HepG2 (cell line): ENCODE measurements around the gene GSTT2B. TPM values are rescaled to one million over a fixed set of nuclear protein-coding genes. Genes with fewer than 3 reads are reported as not detected.
A peak's percentile ranks its signal among the peaks of the same experiment; 100 is the strongest.

Source experiments
- AGO1 ChIP-seq: fragments of 200-400 bp; formaldehyde crosslinking; IDR thresholded peaks from 2 replicates; pipeline ENCODE4 v1.6.1; 2017; ENCODE audit warnings: mild to moderate bottlenecking, low read depth, low read length, moderate library complexity; ENCODE audit not compliant: poor library complexity, severe bottlenecking
- AGO2 ChIP-seq: fragments of 200-400 bp; formaldehyde crosslinking; optimal IDR thresholded peaks from 2 replicates; pipeline ENCODE3; 2017; ENCODE audit warnings: mild to moderate bottlenecking, low read depth, low read length, moderate library complexity
- CCAR2 ChIP-seq: fragments of 200-400 bp; formaldehyde crosslinking; optimal IDR thresholded peaks from 2 replicates; pipeline ENCODE3; 2018; ENCODE audit warnings: low read depth, mild to moderate bottlenecking, low read length, moderate library complexity
- CCDC6 ChIP-seq: sonication (generic); formaldehyde crosslinking; IDR thresholded peaks from 2 replicates; pipeline ENCODE4 v1.8.1; 2022; ENCODE audit warnings: mild to moderate bottlenecking, missing genetic modification reagents, moderate library complexity
- DMTF1 ChIP-seq: sonication (generic); formaldehyde crosslinking; IDR thresholded peaks from 2 replicates; pipeline ENCODE4 v1.4.0; 2020; ENCODE audit warnings: mild to moderate bottlenecking, missing genetic modification reagents
- FOXA3 ChIP-seq: IDR thresholded peaks from 2 replicates; pipeline ENCODE4 v1.6.1; 2016; ENCODE audit warnings: missing genetic modification reagents, missing compliant biosample characterization
- HES4 ChIP-seq: sonication (generic); formaldehyde crosslinking; IDR thresholded peaks from 2 replicates; pipeline ENCODE4 v1.9.0; 2021; ENCODE audit warnings: mild to moderate bottlenecking, missing genetic modification reagents, borderline replicate concordance
- KLF9 ChIP-seq: IDR thresholded peaks from 2 replicates; pipeline ENCODE4 v1.6.1; 2016; ENCODE audit warnings: low read depth
- MBNL3 ChIP-seq: fragments of 250-450 bp; sonication (Bioruptor Pico); conservative IDR thresholded peaks from 2 replicates; pipeline ENCODE4 v1.8.0; 2022; ENCODE audit warnings: mild to moderate bottlenecking, inconsistent platforms
- MED13 ChIP-seq: sonication (generic); formaldehyde crosslinking; IDR thresholded peaks from 2 replicates; pipeline ENCODE4 v1.5.0; 2020; ENCODE audit warnings: missing genetic modification reagents
- MXD4 ChIP-seq: IDR thresholded peaks from 2 replicates; pipeline ENCODE4 v1.6.1; 2016; ENCODE audit warnings: mild to moderate bottlenecking, missing biosample characterization, missing genetic modification reagents
- NFE2L1 ChIP-seq: sonication (generic); formaldehyde crosslinking; IDR thresholded peaks from 2 replicates; pipeline ENCODE4 v1.4.0; 2020; ENCODE audit warnings: missing genetic modification reagents, mild to moderate bottlenecking, borderline replicate concordance
- POLR2AphosphoS2 ChIP-seq: IDR thresholded peaks from 2 replicates; pipeline ENCODE4 v1.6.1; 2011; ENCODE audit warnings: low read depth, low read length, improper control_type of control experiment
- SALL1 ChIP-seq: sonication (generic); formaldehyde crosslinking; IDR thresholded peaks from 2 replicates; pipeline ENCODE4 v1.8.0; 2022; ENCODE audit warnings: mild to moderate bottlenecking, missing genetic modification reagents
- ZFP37 ChIP-seq: sonication (generic); formaldehyde crosslinking; IDR thresholded peaks from 2 replicates; pipeline ENCODE4 v1.4.0; 2020; ENCODE audit warnings: missing genetic modification reagents, borderline replicate concordance
- ZNF224 ChIP-seq: sonication (generic); formaldehyde crosslinking; IDR thresholded peaks from 2 replicates; pipeline ENCODE4 v1.5.0; 2020; ENCODE audit warnings: mild to moderate bottlenecking, missing genetic modification reagents
- ZNF274 ChIP-seq: sonication (generic); formaldehyde crosslinking; IDR thresholded peaks from 2 replicates; pipeline ENCODE4 v1.5.1; 2020; ENCODE audit warnings: mild to moderate bottlenecking, missing genetic modification reagents
- ZNF333 ChIP-seq: sonication (generic); formaldehyde crosslinking; IDR thresholded peaks from 2 replicates; pipeline ENCODE4 v1.4.0; 2020; ENCODE audit warnings: mild to moderate bottlenecking, missing genetic modification reagents, borderline replicate concordance
- ZSCAN30 ChIP-seq: sonication (generic); formaldehyde crosslinking; IDR thresholded peaks from 2 replicates; pipeline ENCODE4 v1.5.0; 2020; ENCODE audit warnings: mild to moderate bottlenecking, missing genetic modification reagents
- polyA plus RNA-seq, 8 experiments: library from polyadenylated mRNA; depleted of rRNA in 3 of 8; stranded (reverse) in 7 of 8; unstranded in 1 of 8; fragments of >200 nt; fragmentation: Illumina TruSeq in 4 of 8; extraction: Trizol in 4 of 8; gene quantifications; 2 replicates each; pipeline versions ENCODE4 v1.2.1 to v1.2.3, GENCODE V29; 2011 to 2016; ENCODE audit warnings: low read depth in 4 of 8, missing spikeins in 1 of 8, mixed read lengths in 1 of 8; ENCODE audit not compliant: insufficient read depth in 1 of 8
- total RNA-seq, 5 experiments: library from RNA; depleted of rRNA; stranded (reverse); fragments of >200 nt; fragmentation: Illumina TruSeq; extraction: Trizol; gene quantifications; 2 replicates each; pipeline ENCODE4 v1.2.3, GENCODE V29; 2016; ENCODE audit warnings: low read depth in 1 of 5
- TF ChIP-seq, protein P1 (sequence below): sonication (generic); formaldehyde crosslinking; IDR thresholded peaks from 2 replicates; pipeline ENCODE4 v1.4.0; 2020; ENCODE audit warnings: missing genetic modification reagents
- TF ChIP-seq, protein P2 (sequence below): IDR thresholded peaks from 2 replicates; pipeline ENCODE4 v1.6.1; 2016; ENCODE audit warnings: mild to moderate bottlenecking

GSTT2B gene
- total and polyA plus RNA-seq, 2 of the 13 experiments (the other 11 are each of a cell fraction or from before 2014, with no cell fraction given): 1.5 to 3.9 TPM

GRCh38 chr22:24009227-24010017, 48.4 kb upstream of the GSTT2B start (continued):
- no peak for TF ChIP-seq DMTF1 (CRISPR knock-in tag)
- TF ChIP-seq, protein P1, sequence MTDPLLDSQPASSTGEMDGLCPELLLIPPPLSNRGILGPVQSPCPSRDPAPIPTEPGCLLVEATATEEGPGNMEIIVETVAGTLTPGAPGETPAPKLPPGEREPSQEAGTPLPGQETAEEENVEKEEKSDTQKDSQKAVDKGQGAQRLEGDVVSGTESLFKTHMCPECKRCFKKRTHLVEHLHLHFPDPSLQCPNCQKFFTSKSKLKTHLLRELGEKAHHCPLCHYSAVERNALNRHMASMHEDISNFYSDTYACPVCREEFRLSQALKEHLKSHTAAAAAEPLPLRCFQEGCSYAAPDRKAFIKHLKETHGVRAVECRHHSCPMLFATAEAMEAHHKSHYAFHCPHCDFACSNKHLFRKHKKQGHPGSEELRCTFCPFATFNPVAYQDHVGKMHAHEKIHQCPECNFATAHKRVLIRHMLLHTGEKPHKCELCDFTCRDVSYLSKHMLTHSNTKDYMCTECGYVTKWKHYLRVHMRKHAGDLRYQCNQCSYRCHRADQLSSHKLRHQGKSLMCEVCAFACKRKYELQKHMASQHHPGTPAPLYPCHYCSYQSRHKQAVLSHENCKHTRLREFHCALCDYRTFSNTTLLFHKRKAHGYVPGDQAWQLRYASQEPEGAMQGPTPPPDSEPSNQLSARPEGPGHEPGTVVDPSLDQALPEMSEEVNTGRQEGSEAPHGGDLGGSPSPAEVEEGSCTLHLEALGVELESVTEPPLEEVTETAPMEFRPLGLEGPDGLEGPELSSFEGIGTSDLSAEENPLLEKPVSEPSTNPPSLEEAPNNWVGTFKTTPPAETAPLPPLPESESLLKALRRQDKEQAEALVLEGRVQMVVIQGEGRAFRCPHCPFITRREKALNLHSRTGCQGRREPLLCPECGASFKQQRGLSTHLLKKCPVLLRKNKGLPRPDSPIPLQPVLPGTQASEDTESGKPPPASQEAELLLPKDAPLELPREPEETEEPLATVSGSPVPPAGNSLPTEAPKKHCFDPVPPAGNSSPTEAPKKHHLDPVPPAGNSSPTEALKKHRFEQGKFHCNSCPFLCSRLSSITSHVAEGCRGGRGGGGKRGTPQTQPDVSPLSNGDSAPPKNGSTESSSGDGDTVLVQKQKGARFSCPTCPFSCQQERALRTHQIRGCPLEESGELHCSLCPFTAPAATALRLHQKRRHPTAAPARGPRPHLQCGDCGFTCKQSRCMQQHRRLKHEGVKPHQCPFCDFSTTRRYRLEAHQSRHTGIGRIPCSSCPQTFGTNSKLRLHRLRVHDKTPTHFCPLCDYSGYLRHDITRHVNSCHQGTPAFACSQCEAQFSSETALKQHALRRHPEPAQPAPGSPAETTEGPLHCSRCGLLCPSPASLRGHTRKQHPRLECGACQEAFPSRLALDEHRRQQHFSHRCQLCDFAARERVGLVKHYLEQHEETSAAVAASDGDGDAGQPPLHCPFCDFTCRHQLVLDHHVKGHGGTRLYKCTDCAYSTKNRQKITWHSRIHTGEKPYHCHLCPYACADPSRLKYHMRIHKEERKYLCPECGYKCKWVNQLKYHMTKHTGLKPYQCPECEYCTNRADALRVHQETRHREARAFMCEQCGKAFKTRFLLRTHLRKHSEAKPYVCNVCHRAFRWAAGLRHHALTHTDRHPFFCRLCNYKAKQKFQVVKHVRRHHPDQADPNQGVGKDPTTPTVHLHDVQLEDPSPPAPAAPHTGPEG (CRISPR knock-in tag): no peak
- TF ChIP-seq FOXA3 (CRISPR knock-in tag): peak; percentile 41; the same call in 1 of the 2 replicates
- no peak for TF ChIP-seq POLR2AphosphoS2
- TF ChIP-seq NFE2L1 (CRISPR knock-in tag): no peak
- no peak for TF ChIP-seq HES4
- TF ChIP-seq ZNF224: no peak
- no peak for TF ChIP-seq ZNF274 (CRISPR knock-in tag)
- no peak for TF ChIP-seq KLF9 (CRISPR knock-in tag)
- TF ChIP-seq ZFP37 (CRISPR knock-in tag): no peak
- TF ChIP-seq CCAR2: no peak
- no peak for TF ChIP-seq AGO1
- no peak for TF ChIP-seq ZSCAN30 (CRISPR knock-in tag)
- TF ChIP-seq MXD4 (CRISPR knock-in tag): peak; percentile 23; the same call in 1 of the 2 replicates
- TF ChIP-seq MBNL3 (CRISPR knock-in tag): no peak
- TF ChIP-seq CCDC6 (CRISPR knock-in tag): 0 out of 2 replicates have a peak, but pooled peaks have one; percentile 42
- TF ChIP-seq MED13 (CRISPR knock-in tag): no peak; the same call in 1 of the 2 replicates
- TF ChIP-seq, protein P2, sequence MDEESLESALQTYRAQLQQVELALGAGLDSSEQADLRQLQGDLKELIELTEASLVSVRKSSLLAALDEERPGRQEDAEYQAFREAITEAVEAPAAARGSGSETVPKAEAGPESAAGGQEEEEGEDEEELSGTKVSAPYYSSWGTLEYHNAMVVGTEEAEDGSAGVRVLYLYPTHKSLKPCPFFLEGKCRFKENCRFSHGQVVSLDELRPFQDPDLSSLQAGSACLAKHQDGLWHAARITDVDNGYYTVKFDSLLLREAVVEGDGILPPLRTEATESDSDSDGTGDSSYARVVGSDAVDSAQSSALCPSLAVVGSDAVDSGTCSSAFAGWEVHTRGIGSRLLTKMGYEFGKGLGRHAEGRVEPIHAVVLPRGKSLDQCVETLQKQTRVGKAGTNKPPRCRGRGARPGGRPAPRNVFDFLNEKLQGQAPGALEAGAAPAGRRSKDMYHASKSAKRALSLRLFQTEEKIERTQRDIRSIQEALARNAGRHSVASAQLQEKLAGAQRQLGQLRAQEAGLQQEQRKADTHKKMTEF (CRISPR knock-in tag): 0 out of 2 replicates have a peak, but pooled peaks have one; percentile 26
- TF ChIP-seq SALL1 (CRISPR knock-in tag): peak; percentile 61
- no peak for TF ChIP-seq ZNF333 (CRISPR knock-in tag)
- peak; percentile 17 for TF ChIP-seq AGO2
